Tongue (tissue), 2 donors: Measurements from ENCODE around the gene FBXO10. TPM values are rescaled to one million over a fixed set of nuclear protein-coding genes. Genes with fewer than 3 reads are reported as not detected.
"Not testable (repeated sequence)": the region's sequence is repeated elsewhere in the genome, so short reads cannot be mapped to it uniquely, and the experiment has no call there.

Experiments
- DNase-seq: peaks from one replicate; pipeline ENCODE4 v3.0.0-alpha.2; 2015
- total RNA-seq: library from RNA; depleted of rRNA; stranded (reverse); fragments of >200 nt; gene quantifications from one replicate; pipeline ENCODE4 v1.2.3, GENCODE V29; 2014

FBXO10 gene
- total RNA-seq, 1 donor from 2014 or later = 29.5 TPM

- DNase-seq = not testable (repeated sequence)
These were observed 98.7 kb downstream of the FBXO10 start for GRCh38 chr9:37477443-37477842.

GRCh38 chr9:37476930-37477329 is 99.2 kb downstream of the FBXO10 start:
- DNase-seq = no peak

- no peak for DNase-seq
These were observed 101.7 kb downstream of the FBXO10 start for GRCh38 chr9:37474438-37474837.

- DNase-seq = not testable (repeated sequence)
These were observed 102.2 kb downstream of the FBXO10 start for GRCh38 chr9:37473982-37474381.

- DNase-seq = peak; percentile 43
These were observed 104.1 kb downstream of the FBXO10 start for GRCh38 chr9:37471942-37472684.

GRCh38 chr9:37468620-37469019 is 107.6 kb downstream of the FBXO10 start:
- DNase-seq = no peak

GRCh38 chr9:37467530-37467929 is 108.7 kb downstream of the FBXO10 start:
- not testable (repeated sequence) for DNase-seq

- peak; percentile 94 for DNase-seq
These were observed 110.0 kb downstream of the FBXO10 start for GRCh38 chr9:37466037-37466709.

- DNase-seq = peak; percentile 100
These were observed 110.7 kb downstream of the FBXO10 start, which contains the start of gene ZBTB5 for GRCh38 chr9:37465249-37466036. TSS of gene ZBTB5 (minus strand) at chr9:37465450. CDS start at chr9:37442551, 22,899 bp downstream.

- DNase-seq = peak; percentile 89
These were observed 111.5 kb downstream of the FBXO10 start for GRCh38 chr9:37464426-37465248.

- no peak for DNase-seq
These were observed 112.2 kb downstream of the FBXO10 start for GRCh38 chr9:37464006-37464405.

Other genes with a start within 250 kb of the FBXO10 start
- 113 TPM for gene GRHPR, start 153.7 kb downstream of the FBXO10 start, total RNA-seq
- gene ZBTB5, start 110.9 kb downstream of the FBXO10 start, total RNA-seq = 20.8 TPM
- 29.3 TPM for gene POLR1E, start 90.4 kb downstream of the FBXO10 start, total RNA-seq
- 46.6 TPM for gene TOMM5, start 16.2 kb upstream of the FBXO10 start, total RNA-seq
- gene FRMPD1, start 74.6 kb upstream of the FBXO10 start, total RNA-seq = 3.3 TPM
- gene TRMT10B, start 177.4 kb upstream of the FBXO10 start, total RNA-seq = 4.6 TPM
- 27.7 TPM for gene EXOSC3, start 208.7 kb upstream of the FBXO10 start, total RNA-seq
- 24.6 TPM for gene DCAF10, start 224.4 kb upstream of the FBXO10 start, total RNA-seq